ENCODE data around the gene DAPK2.

- TF ChIP-seq EZH2phosphoT487 (IDR thresholded peaks at IDR 0.05; ENCODE audit: borderline replicate concordance, low read length) = no peak
- no peak for TF ChIP-seq EZH2 (IDR thresholded peaks at IDR 0.05; ENCODE audit: low read length, unreplicated experiment)
- TF ChIP-seq CTCF (conservative IDR thresholded peaks at IDR 0.05; ENCODE audit: low read depth, low read length) = no peak
Measured at GRCh38 chr15:64070106-64070505, 23.8 kb upstream of the DAPK2 start.
